WTC11 (cell line): ENCODE data around the gene ACAD9. TPM values are rescaled to one million over a fixed set of nuclear protein-coding genes. Genes with fewer than 3 reads are reported as not detected.

Experiments
- ATAC-seq: fragments of 200-7000 bp; cut with Tn5 transposase; 2 replicates; pipeline ENCODE4 v1.10.0; 2021; ENCODE audit warnings: mild to moderate bottlenecking, moderate library complexity
- CTCF ChIA-PET: fragments of 300-600 bp; sonication (Branson Sonifier 250); formaldehyde crosslinking; loops from one replicate; lab custom pipeline; 2021; ENCODE audit warnings: antibody characterized with exemption; lab: Charles Lee
- POLR2A ChIA-PET: fragments of 350-600 bp; sonication (Branson Sonifier 250); formaldehyde crosslinking; loops from one replicate; lab custom pipeline; 2021; ENCODE audit warnings: antibody characterized with exemption; lab: Charles Lee
- DNase-seq: peaks from one replicate; pipeline ENCODE4 v3.0.0; 2021; ENCODE audit warnings: low spot score
- H3K27ac Mint-ChIP-seq: 2 replicates; pipeline ENCODE4 v1.8.0; 2021; ENCODE audit warnings: mixed read lengths
- H3K27me3 Mint-ChIP-seq: 2 replicates; pipeline ENCODE4 v1.8.0; 2021; ENCODE audit warnings: low read depth, mild to moderate bottlenecking, moderate library complexity, mixed read lengths
- H3K36me3 Mint-ChIP-seq: 2 replicates; pipeline ENCODE4 v1.8.0; 2021; ENCODE audit warnings: mixed read lengths
- H3K4me1 Mint-ChIP-seq: 2 replicates; pipeline ENCODE4 v1.8.0; 2022; ENCODE audit warnings: mixed read lengths
- H3K4me3 Mint-ChIP-seq: 2 replicates; pipeline ENCODE4 v1.8.0; 2021; ENCODE audit warnings: mild to moderate bottlenecking, moderate library complexity, mixed read lengths
- H3K9me3 Mint-ChIP-seq: 2 replicates; pipeline ENCODE4 v1.8.0; 2021; ENCODE audit warnings: mixed read lengths
- ARID4B ChIP-seq: sonication (generic); formaldehyde crosslinking; IDR thresholded peaks from 2 replicates; pipeline ENCODE4 v1.8.0; 2023; ENCODE audit warnings: missing genetic modification reagents, mild to moderate bottlenecking, borderline replicate concordance
- FOXJ3 ChIP-seq: sonication (generic); formaldehyde crosslinking; IDR thresholded peaks from 2 replicates; pipeline ENCODE4 v1.9.0; 2021; ENCODE audit warnings: missing genetic modification reagents, mild to moderate bottlenecking, borderline replicate concordance
- FOXK1 ChIP-seq: sonication (generic); formaldehyde crosslinking; IDR thresholded peaks from 2 replicates; pipeline ENCODE4 v1.8.0; 2022; ENCODE audit warnings: mild to moderate bottlenecking, moderate library complexity, missing genetic modification reagents
- GRHL2 ChIP-seq: fragments of 250-450 bp; sonication (Bioruptor Pico); IDR thresholded peaks from 2 replicates; pipeline ENCODE4 v1.8.0; 2022; ENCODE audit warnings: mild to moderate bottlenecking, moderate library complexity; ENCODE audit not compliant: insufficient replicate concordance, severe bottlenecking
- GTF2I ChIP-seq: fragments of 250-450 bp; sonication (Bioruptor Pico); conservative IDR thresholded peaks from 2 replicates; pipeline ENCODE4 v1.4.0; 2021; ENCODE audit warnings: mild to moderate bottlenecking
- IRF2 ChIP-seq: sonication (generic); formaldehyde crosslinking; IDR thresholded peaks from 2 replicates; pipeline ENCODE4 v1.8.0; 2022; ENCODE audit warnings: low read depth, missing genetic modification reagents, borderline replicate concordance
- NR3C1 ChIP-seq: sonication (generic); formaldehyde crosslinking; conservative IDR thresholded peaks from 2 replicates; pipeline ENCODE4 v1.8.1; 2023; ENCODE audit warnings: low read depth, mild to moderate bottlenecking, missing genetic modification reagents
- USF2 ChIP-seq: sonication (generic); formaldehyde crosslinking; IDR thresholded peaks from 2 replicates; pipeline ENCODE4 v1.8.1; 2023; ENCODE audit warnings: mild to moderate bottlenecking, missing genetic modification reagents, moderate library complexity
- ZNF121 ChIP-seq: sonication (generic); formaldehyde crosslinking; IDR thresholded peaks from 2 replicates; pipeline ENCODE4 v1.8.0; 2023; ENCODE audit warnings: missing genetic modification reagents
- ZNF281 ChIP-seq: sonication (generic); formaldehyde crosslinking; IDR thresholded peaks from 2 replicates; pipeline ENCODE4 v1.8.0; 2023; ENCODE audit warnings: mild to moderate bottlenecking, missing genetic modification reagents
- ZNF317 ChIP-seq: sonication (generic); formaldehyde crosslinking; IDR thresholded peaks from 2 replicates; pipeline ENCODE4 v1.8.1; 2023; ENCODE audit warnings: low read depth, mild to moderate bottlenecking, moderate library complexity, missing genetic modification reagents, borderline replicate concordance
- ZNF423 ChIP-seq: fragments of 250-450 bp; sonication (Bioruptor Pico); IDR thresholded peaks from 2 replicates; pipeline ENCODE4 v2.1.2; 2022; ENCODE audit warnings: mild to moderate bottlenecking, moderate library complexity
- total RNA-seq: library from RNA; stranded (reverse); gene quantifications from 3 replicates; pipeline ENCODE4 v1.2.3, GENCODE V29; 2021
- TF ChIP-seq, protein P1 (sequence below): fragments of 250-450 bp; sonication (Bioruptor Pico); IDR thresholded peaks from 2 replicates; pipeline ENCODE4 v1.9.0; 2021; ENCODE audit warnings: mild to moderate bottlenecking
- TF ChIP-seq, protein P2 (sequence below): sonication (generic); formaldehyde crosslinking; IDR thresholded peaks from 2 replicates; pipeline ENCODE4 v1.8.1; 2023; ENCODE audit warnings: mild to moderate bottlenecking, missing genetic modification reagents

Gene ACAD9
- total RNA-seq, 1 experiment from 2014 or later: 31.2 TPM

GRCh38 chr3:128878011-128878457 lies 1.4 kb upstream of the ACAD9 start:
- peak overlapping the region; percentile 25 for H3K27ac Mint-ChIP-seq
- H3K27me3 Mint-ChIP-seq: peaks cover 11% of the 10 kb centered on the region
- no peak for DNase-seq
- ATAC-seq: no peak
- peak overlapping the region; percentile 83 for H3K4me3 Mint-ChIP-seq
- H3K9me3 Mint-ChIP-seq: no peaks in the 10 kb centered on the region
- no peak for TF ChIP-seq GRHL2 (CRISPR knock-in tag)
- TF ChIP-seq, protein P1, sequence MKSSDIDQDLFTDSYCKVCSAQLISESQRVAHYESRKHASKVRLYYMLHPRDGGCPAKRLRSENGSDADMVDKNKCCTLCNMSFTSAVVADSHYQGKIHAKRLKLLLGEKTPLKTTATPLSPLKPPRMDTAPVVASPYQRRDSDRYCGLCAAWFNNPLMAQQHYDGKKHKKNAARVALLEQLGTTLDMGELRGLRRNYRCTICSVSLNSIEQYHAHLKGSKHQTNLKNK (CRISPR knock-in tag): no peak
- ChIA-PET POLR2A (interaction anchor here (1.3 kb wide), 1 partner anchor 116 kb away, joined by 3 read pairs; the partner anchor contains the start of gene CFAP92), CTCF (interaction anchor here (0.7 to 2.1 kb wide), 6 partner anchors 10 to 269 kb away, joined by 3 to 9 read pairs (median 6); no protein-coding TSS in a partner anchor)
- H3K36me3 Mint-ChIP-seq: peaks cover 4% of the 10 kb centered on the region; the same call in 1 of the 2 replicates
- H3K4me1 Mint-ChIP-seq: peaks cover 32% of the 10 kb centered on the region

- peaks cover 4% of the 10 kb centered on the region; the same call in 1 of the 2 replicates for H3K36me3 Mint-ChIP-seq
- DNase-seq (no peak), ATAC-seq (peak; percentile 7)
- peak overlapping the region; percentile 83 for H3K4me3 Mint-ChIP-seq
- H3K27me3 Mint-ChIP-seq: peaks cover 11% of the 10 kb centered on the region
- CTCF ChIA-PET: interaction anchor here (0.5 to 2.1 kb wide), 12 partner anchors 11 to 287 kb away, joined by 3 to 9 read pairs (median 4); partner anchors contain the start of gene CFAP92
- H3K4me1 Mint-ChIP-seq: peaks cover 32% of the 10 kb centered on the region
- H3K27ac Mint-ChIP-seq: peak overlapping the region; percentile 96
- H3K9me3 Mint-ChIP-seq: no peaks in the 10 kb centered on the region
- no peak for TF ChIP-seq ZNF281
- TF ChIP-seq USF2: no peak
- TF ChIP-seq IRF2 (CRISPR knock-in tag): no peak
- no peak for TF ChIP-seq FOXJ3 (CRISPR knock-in tag)
- TF ChIP-seq, protein P2, sequence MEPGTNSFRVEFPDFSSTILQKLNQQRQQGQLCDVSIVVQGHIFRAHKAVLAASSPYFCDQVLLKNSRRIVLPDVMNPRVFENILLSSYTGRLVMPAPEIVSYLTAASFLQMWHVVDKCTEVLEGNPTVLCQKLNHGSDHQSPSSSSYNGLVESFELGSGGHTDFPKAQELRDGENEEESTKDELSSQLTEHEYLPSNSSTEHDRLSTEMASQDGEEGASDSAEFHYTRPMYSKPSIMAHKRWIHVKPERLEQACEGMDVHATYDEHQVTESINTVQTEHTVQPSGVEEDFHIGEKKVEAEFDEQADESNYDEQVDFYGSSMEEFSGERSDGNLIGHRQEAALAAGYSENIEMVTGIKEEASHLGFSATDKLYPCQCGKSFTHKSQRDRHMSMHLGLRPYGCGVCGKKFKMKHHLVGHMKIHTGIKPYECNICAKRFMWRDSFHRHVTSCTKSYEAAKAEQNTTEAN (CRISPR knock-in tag): no peak
- TF ChIP-seq GTF2I (CRISPR knock-in tag): no peak
- POLR2A ChIA-PET: interaction anchor here (0.6 to 1.3 kb wide), 6 partner anchors 11 to 437 kb away, joined by 3 to 5 read pairs (median 4); partner anchors contain the start of gene CFAP92
Observed at GRCh38 chr3:128878556-128879124, 780 bp upstream of the ACAD9 start.

DNA sequence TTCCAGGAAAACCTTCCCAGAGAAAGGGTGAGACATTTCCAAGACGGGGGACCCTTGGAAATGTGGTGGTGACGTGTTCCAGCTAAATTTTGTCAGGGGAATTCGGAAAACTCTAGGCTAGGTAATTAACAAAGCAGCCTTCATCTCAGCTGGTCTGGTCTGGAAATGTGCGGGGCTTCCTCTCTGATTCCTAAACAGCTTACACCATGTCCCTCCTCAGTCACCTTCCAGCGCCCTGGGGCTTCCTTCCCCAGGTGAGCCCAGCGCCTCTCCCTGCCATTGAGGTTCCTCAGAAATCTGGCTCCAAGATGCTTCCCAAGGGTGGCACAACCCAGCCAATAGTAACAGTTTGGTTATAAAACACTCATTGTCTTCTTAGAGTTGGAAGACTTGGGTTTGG lies 571 bp downstream of the ACAD9 start:
- Mint-ChIP-seq H3K27me3 (no peaks in the 10 kb centered on the region; the same call in 1 of the 2 replicates), H3K4me1 (peaks cover 32% of the 10 kb centered on the region), H3K4me3 (peak overlapping the region; percentile 83), H3K27ac (peak overlapping the region; percentile 88), H3K36me3 (peaks cover 10% of the 10 kb centered on the region), H3K9me3 (no peaks in the 10 kb centered on the region)
- ATAC-seq: no peak
- ChIA-PET POLR2A (interaction anchor here (0.8 kb wide), 1 partner anchor 214 kb away, joined by 8 read pairs; no protein-coding TSS in a partner anchor), CTCF (interaction anchor here (1.5 kb wide), 1 partner anchor 289 kb away, joined by 4 read pairs; no protein-coding TSS in a partner anchor)
- DNase-seq: no peak
- TF ChIP-seq, protein P1 (CRISPR knock-in tag): no peak
- TF ChIP-seq ZNF423 (CRISPR knock-in tag) (no peak), ARID4B (CRISPR knock-in tag) (no peak), ZNF317 (no peak), ZNF281 (no peak), FOXK1 (no peak), ZNF121 (no peak), USF2 (no peak), NR3C1 (CRISPR knock-in tag) (no peak)
